ENCODE results near the gene FOXP4.

Gene FOXP4

GRCh38 chr6:41548841-41549642 is 2.9 kb downstream of the FOXP4 start:
- Histone ChIP-seq H3K27me3 (no peaks in the 10 kb centered on the region), H3K4me3 (peak overlapping the region; percentile 97 to 98), H3K4me1 (peaks cover 7 to 65% (median 49%) of the 10 kb centered on the region in 4 donors), H3K9me3 (no peaks in the 10 kb centered on the region), H3K36me3 (peaks cover 3 to 13% (median 13%) of the 10 kb centered on the region in 3 donors), H3K27ac (no peak overlapping the region)
- DNase-seq = no peak
- TF ChIP-seq CTCF (IDR thresholded peaks at IDR 0.05) = no peak
- intact Hi-C loops (cut with DNase I; ENCODE audit: low total_unique reads) = loop anchor here (5.0 to 10.0 kb wide), 3 partner anchors 43 to 122 kb away; no protein-coding TSS in a partner anchor

GRCh38 chr6:41549673-41550072 is 3.5 kb downstream of the FOXP4 start:
- H3K36me3 ChIP-seq = peaks cover 3 to 13% (median 13%) of the 10 kb centered on the region in 3 donors
- H3K27me3 ChIP-seq = no peaks in the 10 kb centered on the region
- no peak for TF ChIP-seq CTCF (IDR thresholded peaks at IDR 0.05)
- H3K9me3 ChIP-seq = no peaks in the 10 kb centered on the region
- no peak for DNase-seq
- H3K4me3 ChIP-seq = no peak overlapping the region
- peaks cover 7 to 65% (median 49%) of the 10 kb centered on the region in 4 donors for H3K4me1 ChIP-seq
- intact Hi-C loops (cut with DNase I; ENCODE audit: low total_unique reads) = loop anchor here (5.0 to 10.0 kb wide), 3 partner anchors 43 to 122 kb away; no protein-coding TSS in a partner anchor
- H3K27ac ChIP-seq = no peak overlapping the region

- intact Hi-C loops (cut with DNase I; ENCODE audit: low total_unique reads) = no loop called here
- H3K9me3 ChIP-seq = no peaks in the 10 kb centered on the region
- H3K27ac ChIP-seq = no peak overlapping the region
- H3K4me1 ChIP-seq = peaks cover 7 to 61% (median 42%) of the 10 kb centered on the region in 4 donors
- no peak for TF ChIP-seq CTCF (IDR thresholded peaks at IDR 0.05)
- H3K4me3 ChIP-seq = no peak overlapping the region
- DNase-seq = no peak
- H3K36me3 ChIP-seq = peaks cover 3 to 13% (median 13%) of the 10 kb centered on the region in 3 donors
- H3K27me3 ChIP-seq = no peaks in the 10 kb centered on the region
These were observed 5.0 kb downstream of the FOXP4 start for GRCh38 chr6:41551086-41551700.

- DNase-seq = no peak
- Histone ChIP-seq H3K9me3 (no peaks in the 10 kb centered on the region), H3K36me3 (peaks cover 3 to 13% (median 13%) of the 10 kb centered on the region in 3 donors), H3K27me3 (no peaks in the 10 kb centered on the region), H3K27ac (no peak overlapping the region), H3K4me3 (no peak overlapping the region), H3K4me1 (peaks cover 7 to 64% (median 42%) of the 10 kb centered on the region in 4 donors)
- intact Hi-C loops (cut with DNase I; ENCODE audit: low total_unique reads) = no loop called here
- TF ChIP-seq CTCF (IDR thresholded peaks at IDR 0.05) = no peak
These were observed 5.7 kb downstream of the FOXP4 start for GRCh38 chr6:41551857-41552256.

- TF ChIP-seq CTCF (IDR thresholded peaks at IDR 0.05) = no peak
- intact Hi-C loops (cut with DNase I; ENCODE audit: low total_unique reads) = no loop called here
- Histone ChIP-seq H3K4me3 (no peak overlapping the region), H3K9me3 (no peaks in the 10 kb centered on the region), H3K36me3 (peaks cover 3 to 13% (median 13%) of the 10 kb centered on the region in 3 donors), H3K27ac (no peak overlapping the region), H3K27me3 (no peaks in the 10 kb centered on the region), H3K4me1 (peaks cover 5 to 65% (median 40%) of the 10 kb centered on the region in 4 donors)
- no peak for DNase-seq
These were observed 6.5 kb downstream of the FOXP4 start for GRCh38 chr6:41552723-41553122.
